GM12878 (cell line): ENCODE data around the gene HYOU1. TPM values are rescaled to one million over a fixed set of nuclear protein-coding genes. Genes with fewer than 3 reads are reported as not detected.
A peak's percentile ranks its signal among the peaks of the same experiment; 100 is the strongest.
"Not testable (repeated sequence)": the region's sequence is repeated elsewhere in the genome, so short reads cannot be mapped to it uniquely, and the experiment has no call there.

Experiments used
- ATAC-seq: fragments of 200-7000 bp; cut with Tn5 transposase; 3 replicates; pipeline ENCODE4 v1.9.1; 2020; ENCODE audit warnings: mild to moderate bottlenecking, moderate library complexity
- BruUV-seq: library from RNA; stranded (reverse); fragments of 400-500 nt; replicated peaks from 2 replicates; lab custom pipeline; 2021; lab: Mats Ljungman, UMichigan
- CTCF ChIA-PET: fragments of 300-600 bp; sonication (Branson Sonifier 250); formaldehyde crosslinking; extraction: SDS; loops from one replicate; lab custom pipeline; 2021; ENCODE audit warnings: inconsistent platforms; lab: Yijun Ruan, JAX
- POLR2A ChIA-PET: fragments of 350-600 bp; formaldehyde crosslinking; extraction: SDS; loops from one replicate; lab custom pipeline; 2021; ENCODE audit warnings: inconsistent platforms; lab: Charles Lee
- RAD21 ChIA-PET: fragments of 300-600 bp; sonication (Branson Sonifier 250); formaldehyde crosslinking; loops from one replicate; lab custom pipeline; 2023; ENCODE audit warnings: antibody characterized with exemption; ENCODE audit not compliant: unreplicated experiment; lab: Charles Lee
- SMC1A ChIA-PET: fragments of 300-600 bp; sonication (Branson Sonifier 250); formaldehyde crosslinking; loops from one replicate; lab custom pipeline; 2023; ENCODE audit not compliant: unreplicated experiment, uncharacterized antibody; lab: Charles Lee
- DNase-seq: peaks from one replicate; pipeline ENCODE4 v3.0.0-alpha.2; 2011; ENCODE audit warnings: low read depth, low spot score
- FAIRE-seq: peaks from 3 replicates; lab custom pipeline; 2011; peaks lifted over from hg19 to GRCh38; lab: Jason Lieb, UNC
- H2AFZ ChIP-seq: 2 replicates; pipeline ENCODE4 v1.6.0; 2011; ENCODE audit warnings: low read depth, low read length, control low read depth; ENCODE audit not compliant: control insufficient read depth
- H3K27ac ChIP-seq: 2 replicates; pipeline ENCODE4 v1.5.1; 2011; ENCODE audit warnings: control low read depth; ENCODE audit not compliant: control insufficient read depth, insufficient read depth
- H3K27me3 ChIP-seq, 2 experiments: replicated peaks in 1 of 2; 2 replicates each; pipeline versions ENCODE4 v1.6.0 to v1.6.1; 2011; ENCODE audit warnings: low read length in 1 of 2; ENCODE audit not compliant: control insufficient read depth in 2 of 2, insufficient read depth in 2 of 2
- H3K36me3 ChIP-seq, 2 experiments: 2 replicates each; pipeline ENCODE4 v1.5.1; 2011; ENCODE audit warnings: low read length in 1 of 2; ENCODE audit not compliant: control insufficient read depth in 2 of 2, insufficient read depth in 2 of 2
- H3K4me1 ChIP-seq: 2 replicates; pipeline ENCODE4 v1.6.1; 2011; ENCODE audit warnings: mild to moderate bottlenecking, low read length, moderate library complexity, mixed read lengths; ENCODE audit not compliant: control insufficient read depth, insufficient read depth
- H3K4me2 ChIP-seq: 2 replicates; pipeline ENCODE4 v1.6.0; 2011; ENCODE audit warnings: control low read depth; ENCODE audit not compliant: control insufficient read depth, insufficient read depth
- H3K4me3 ChIP-seq: fragments of 200-600 bp; sonication (generic); 2 replicates; pipeline ENCODE4 v1.5.1; 2016
- H3K79me2 ChIP-seq: 2 replicates; pipeline ENCODE4 v1.6.0; 2011; ENCODE audit warnings: low read length; ENCODE audit not compliant: control insufficient read depth, insufficient read depth
- H3K9ac ChIP-seq: 2 replicates; pipeline ENCODE4 v1.8.0; 2011; ENCODE audit warnings: low read length, control low read depth, mixed read lengths; ENCODE audit not compliant: control insufficient read depth, insufficient read depth
- H3K9me3 ChIP-seq: replicated peaks from 3 replicates; pipeline ENCODE4 v1.5.1; 2011; ENCODE audit warnings: mild to moderate bottlenecking, low read length; ENCODE audit not compliant: control insufficient read depth, insufficient read depth
- H4K20me1 ChIP-seq: 2 replicates; pipeline ENCODE4 v1.6.0; 2011; ENCODE audit not compliant: control insufficient read depth, insufficient read depth
- ATF7 ChIP-seq: fragments of 450-650 bp; IDR thresholded peaks from 2 replicates; pipeline ENCODE4 v1.6.1; 2016; ENCODE audit warnings: low read depth, mild to moderate bottlenecking
- BCL11A ChIP-seq: IDR thresholded peaks from 2 replicates; pipeline ENCODE4 v1.6.1; 2011; ENCODE audit warnings: low read depth, low read length
- BRCA1 ChIP-seq: IDR thresholded peaks from 2 replicates; pipeline ENCODE4 v1.6.1; 2011; ENCODE audit warnings: low read depth, low read length, improper control_type of control experiment
- CBX3 ChIP-seq: fragments of 200-600 bp; sonication (generic); IDR thresholded peaks from 2 replicates; pipeline ENCODE4 v1.6.1; 2016; ENCODE audit warnings: low read depth, borderline replicate concordance
- CEBPB ChIP-seq, 2 experiments: fragments of 150-350 bp in 1 of 2; IDR thresholded peaks; 2 replicates each; pipeline ENCODE4 v1.6.1; 2012 to 2014; ENCODE audit warnings: low read depth in 2 of 2, low read length in 2 of 2, borderline replicate concordance in 1 of 2, inconsistent platforms in 1 of 2
- CREB1 ChIP-seq: IDR thresholded peaks from 2 replicates; pipeline ENCODE4 v1.6.1; 2012; ENCODE audit warnings: low read depth, mild to moderate bottlenecking, inconsistent platforms
- HDAC2 ChIP-seq: fragments of 200-600 bp; sonication (generic); IDR thresholded peaks from 2 replicates; pipeline ENCODE4 v1.6.1; 2017
- HSF1 ChIP-seq: fragments of 150-350 bp; IDR thresholded peaks from 2 replicates; pipeline ENCODE4 v1.6.1; 2014; ENCODE audit warnings: mild to moderate bottlenecking, low read depth, low read length
- JUND ChIP-seq: IDR thresholded peaks from 2 replicates; pipeline ENCODE4 v1.6.1; 2012; ENCODE audit warnings: low read depth, mild to moderate bottlenecking, low read length, improper control_type of control experiment, moderate library complexity
- MTA2 ChIP-seq: fragments of 450-650 bp; IDR thresholded peaks from 2 replicates; pipeline ENCODE4 v1.6.1; 2016; ENCODE audit warnings: low read depth, mild to moderate bottlenecking, moderate library complexity
- NFXL1 ChIP-seq: fragments of 450-650 bp; IDR thresholded peaks from 2 replicates; pipeline ENCODE4 v1.6.1; 2017; ENCODE audit warnings: antibody characterized with exemption, mild to moderate bottlenecking, borderline replicate concordance
- NFYA ChIP-seq: IDR thresholded peaks from 2 replicates; pipeline ENCODE4 v1.6.1; 2011; ENCODE audit warnings: low read depth, mild to moderate bottlenecking, low read length, improper control_type of control experiment, borderline replicate concordance
- SMAD5 ChIP-seq: IDR thresholded peaks from 2 replicates; pipeline ENCODE4 v1.6.1; 2016; ENCODE audit warnings: antibody characterized with exemption, low read depth
- SUZ12 ChIP-seq: fragments of 200-600 bp; sonication (generic); IDR thresholded peaks from one replicate; pipeline ENCODE4 v1.6.1; 2018; ENCODE audit warnings: antibody characterized with exemption, mild to moderate bottlenecking; ENCODE audit not compliant: unreplicated experiment
- TCF7 ChIP-seq: IDR thresholded peaks from 2 replicates; pipeline ENCODE4 v1.6.1; 2014; ENCODE audit warnings: antibody characterized with exemption, borderline replicate concordance
- WGBS: methylation state at CpG from one replicate; pipeline ENCODE4 v1.1.6; 2016; ENCODE audit warnings: low lambda C conversion rate; ENCODE audit not compliant: insufficient replicate concordance, insufficient coverage; ENCODE audit errors: missing lambda C conversion rate; 5-methylcytosine and 5-hydroxymethylcytosine counted together
- in situ Hi-C: fragments of 300-500 bp; cut with MboI; formaldehyde crosslinking; loops from 9 replicates; pipeline ENCODE4 v1.14.3; 2018; ENCODE audit warnings: mixed read lengths
- intact Hi-C: fragments of 100-400 bp; cut with micrococcal nuclease; formaldehyde crosslinking; loops from one replicate; pipeline ENCODE4 v1.14.2; 2022; ENCODE audit not compliant: unreplicated experiment
- polyA plus RNA-seq, 11 experiments: library from polyadenylated mRNA; depleted of rRNA in 4 of 11; unstranded in 6 of 11; stranded (reverse) in 5 of 11; fragments of >200 nt; fragmentation: Nextera tagmentation in 4 of 11; fragmentation: Illumina TruSeq in 1 of 11; extraction: Ambion mirVana in 4 of 11; extraction: Trizol in 1 of 11; gene quantifications; 1 replicate in 1 of 11; 2 replicates in 10 of 11; pipeline versions ENCODE4 v1.2.1 to v1.2.3, GENCODE V29; 2011 to 2016; ENCODE audit warnings: inconsistent platforms in 2 of 11, missing spikeins in 2 of 11, low read depth in 1 of 11
- total RNA-seq, 4 experiments: library from RNA; depleted of rRNA in 3 of 4; stranded (reverse); fragments of >200 nt in 3 of 4; fragmentation: Illumina TruSeq in 1 of 4; extraction: Trizol in 1 of 4; gene quantifications; 2 replicates each; pipeline versions ENCODE4 v1.2.1 to v1.2.3, GENCODE V29; 2013 to 2021
- TF ChIP-seq, protein P1 (sequence below): fragments of 450-650 bp; IDR thresholded peaks from 2 replicates; pipeline ENCODE4 v1.6.1; 2017; ENCODE audit warnings: low read depth, mild to moderate bottlenecking, moderate library complexity

HYOU1 gene
- total and polyA plus RNA-seq, 10 of the 15 experiments (the other 5 are each of a cell fraction or from before 2014, with no cell fraction given), result 15.4 to 157 (median 109) TPM

- TF ChIP-seq, protein P1, sequence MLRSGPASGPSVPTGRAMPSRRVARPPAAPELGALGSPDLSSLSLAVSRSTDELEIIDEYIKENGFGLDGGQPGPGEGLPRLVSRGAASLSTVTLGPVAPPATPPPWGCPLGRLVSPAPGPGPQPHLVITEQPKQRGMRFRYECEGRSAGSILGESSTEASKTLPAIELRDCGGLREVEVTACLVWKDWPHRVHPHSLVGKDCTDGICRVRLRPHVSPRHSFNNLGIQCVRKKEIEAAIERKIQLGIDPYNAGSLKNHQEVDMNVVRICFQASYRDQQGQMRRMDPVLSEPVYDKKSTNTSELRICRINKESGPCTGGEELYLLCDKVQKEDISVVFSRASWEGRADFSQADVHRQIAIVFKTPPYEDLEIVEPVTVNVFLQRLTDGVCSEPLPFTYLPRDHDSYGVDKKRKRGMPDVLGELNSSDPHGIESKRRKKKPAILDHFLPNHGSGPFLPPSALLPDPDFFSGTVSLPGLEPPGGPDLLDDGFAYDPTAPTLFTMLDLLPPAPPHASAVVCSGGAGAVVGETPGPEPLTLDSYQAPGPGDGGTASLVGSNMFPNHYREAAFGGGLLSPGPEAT, result peak; percentile 82
- TF ChIP-seq ATF7 (peak; percentile 66; the same call in 1 of the 2 replicates), MTA2 (peak; percentile 94), SUZ12 (no peak), NFXL1 (no peak), BRCA1 (no peak), BCL11A (no peak), SMAD5 (peak; percentile 79), JUND (no peak), CBX3 (no peak), CREB1 (peak; percentile 92), NFYA (no peak), HDAC2 (no peak), HSF1 (peak; percentile 11; the same call in 1 of the 2 replicates), TCF7 (no peak), CEBPB (IDR thresholded peaks at IDR 0.05; ENCODE audit: borderline replicate concordance in 1 of 2, low read depth in 2 of 2, low read length in 2 of 2) (no peak)
These were observed 38.7 kb downstream of the HYOU1 start, which contains the start of the genes RPS25 and TRAPPC4 (continued) for GRCh38 chr11:119018074-119018938.

DNA sequence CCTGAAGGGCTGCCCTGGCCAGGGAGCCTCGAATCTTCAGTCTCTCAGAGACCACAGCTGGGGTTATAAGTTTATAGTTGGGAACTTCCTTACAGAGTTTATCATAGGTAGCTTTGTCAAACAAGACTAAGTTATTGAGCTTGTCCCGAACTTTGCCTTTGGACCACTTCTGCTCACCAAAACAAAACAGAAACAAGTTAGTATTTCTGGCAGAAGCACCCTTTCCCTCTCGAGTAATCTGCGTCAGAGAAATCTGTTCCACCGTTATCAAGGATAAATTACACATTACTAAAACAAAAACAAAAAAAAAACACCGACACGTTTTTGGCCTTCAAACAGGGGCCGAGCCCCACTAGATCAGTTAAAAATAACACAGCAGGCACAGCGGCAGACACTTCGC lies 39.6 kb downstream of the HYOU1 start:
- H4K20me1 ChIP-seq, H3K4me1 ChIP-seq, FAIRE-seq, DNase-seq, in situ Hi-C loops, ATAC-seq, BruUV-seq, H3K27me3 ChIP-seq, H2AFZ ChIP-seq, H3K9me3 ChIP-seq, RAD21 ChIA-PET: not testable (repeated sequence)
- Histone ChIP-seq H3K4me3 (peak overlapping the region; percentile 96), H3K9ac (peak overlapping the region; percentile 87), H3K4me2 (peak overlapping the region; percentile 91), H3K27ac (peak overlapping the region; percentile 82), H3K36me3 (peaks cover 13 to 28% of the 10 kb centered on the region in 2 experiments), H3K79me2 (peaks cover 53% of the 10 kb centered on the region)
- intact Hi-C loops, result loop anchor here (5.0 kb wide), 1 partner anchor 85 kb away; the partner anchor contains the start of gene DPAGT1
- ChIA-PET CTCF (interaction anchor here (1.0 kb wide), 1 partner anchor 189 kb away, joined by 3 read pairs; the partner anchor contains the start of gene CBL), POLR2A (interaction anchor here (0.6 to 2.6 kb wide), 10 partner anchors 10 to 187 kb away, joined by 3 to 13 read pairs (median 4); partner anchors contain the start of genes CENATAC and VPS11), SMC1A (interaction anchor here (1.4 to 6.4 kb wide), 3 partner anchors 12 to 67 kb away, joined by 3 to 40 read pairs (median 26); partner anchors contain the start of genes CENATAC, HMBS and SLC37A4)
- WGBS, result 2% methylated on average over 10 of the region's 10 CpGs
